ENCODE data around the gene NOP14. TPM values are rescaled to one million over a fixed set of nuclear protein-coding genes. Genes with fewer than 3 reads are reported as not detected.

The NOP14 gene
- total RNA-seq, 1 donor from 2014 or later = 31.5 TPM

- Mint-ChIP-seq H3K4me1 (ENCODE audit: low read depth) (peaks cover 12% of the 10 kb centered on the region), H3K4me3 (ENCODE audit: low read depth) (no peak overlapping the region), H3K27ac (peak overlapping the region; percentile 65), H3K9me3 (ENCODE audit: low read depth) (no peaks in the 10 kb centered on the region), H3K27me3 (no peaks in the 10 kb centered on the region), H3K36me3 (ENCODE audit: insufficient read depth) (peaks cover 40% of the 10 kb centered on the region)
- TF ChIP-seq, protein P1, sequence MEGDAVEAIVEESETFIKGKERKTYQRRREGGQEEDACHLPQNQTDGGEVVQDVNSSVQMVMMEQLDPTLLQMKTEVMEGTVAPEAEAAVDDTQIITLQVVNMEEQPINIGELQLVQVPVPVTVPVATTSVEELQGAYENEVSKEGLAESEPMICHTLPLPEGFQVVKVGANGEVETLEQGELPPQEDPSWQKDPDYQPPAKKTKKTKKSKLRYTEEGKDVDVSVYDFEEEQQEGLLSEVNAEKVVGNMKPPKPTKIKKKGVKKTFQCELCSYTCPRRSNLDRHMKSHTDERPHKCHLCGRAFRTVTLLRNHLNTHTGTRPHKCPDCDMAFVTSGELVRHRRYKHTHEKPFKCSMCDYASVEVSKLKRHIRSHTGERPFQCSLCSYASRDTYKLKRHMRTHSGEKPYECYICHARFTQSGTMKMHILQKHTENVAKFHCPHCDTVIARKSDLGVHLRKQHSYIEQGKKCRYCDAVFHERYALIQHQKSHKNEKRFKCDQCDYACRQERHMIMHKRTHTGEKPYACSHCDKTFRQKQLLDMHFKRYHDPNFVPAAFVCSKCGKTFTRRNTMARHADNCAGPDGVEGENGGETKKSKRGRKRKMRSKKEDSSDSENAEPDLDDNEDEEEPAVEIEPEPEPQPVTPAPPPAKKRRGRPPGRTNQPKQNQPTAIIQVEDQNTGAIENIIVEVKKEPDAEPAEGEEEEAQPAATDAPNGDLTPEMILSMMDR (IDR thresholded peaks at IDR 0.05; ENCODE audit: unreplicated experiment) = no peak
- no peak for DNase-seq (ENCODE audit: low spot score, unreplicated experiment)
Measured at GRCh38 chr4:2901186-2901585, 62.0 kb downstream of the NOP14 start.

DNA sequence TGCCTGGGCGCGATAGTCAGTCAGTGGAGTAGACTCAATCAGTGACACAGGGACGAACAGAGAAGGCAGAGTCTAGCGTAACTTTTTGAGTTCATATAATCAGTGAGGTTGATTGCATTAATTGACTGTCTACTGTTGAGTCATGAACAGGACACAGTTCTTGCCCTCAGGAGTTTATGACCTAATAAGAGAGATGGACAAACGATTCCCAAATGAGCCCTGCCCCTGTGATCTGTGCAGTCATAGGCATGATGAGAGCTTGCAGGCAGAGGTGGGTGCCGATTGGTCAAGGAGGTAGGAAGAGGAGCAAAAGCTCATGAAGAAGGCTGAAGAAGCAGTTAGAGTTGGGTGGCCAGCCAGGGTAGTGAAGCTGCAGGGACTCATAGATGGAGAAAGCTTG lies 62.5 kb downstream of the NOP14 start:
- Mint-ChIP-seq H3K36me3 (ENCODE audit: insufficient read depth) (peaks cover 41% of the 10 kb centered on the region), H3K4me1 (ENCODE audit: low read depth) (peaks cover 9% of the 10 kb centered on the region), H3K27ac (peak overlapping the region; percentile 15), H3K4me3 (ENCODE audit: low read depth) (no peak overlapping the region), H3K27me3 (no peaks in the 10 kb centered on the region), H3K9me3 (ENCODE audit: low read depth) (no peaks in the 10 kb centered on the region)
- DNase-seq (ENCODE audit: low spot score, unreplicated experiment) = no peak
- TF ChIP-seq, protein P1 (IDR thresholded peaks at IDR 0.05; ENCODE audit: unreplicated experiment) = no peak

- Mint-ChIP-seq H3K4me1 (ENCODE audit: low read depth) (peaks cover 5% of the 10 kb centered on the region), H3K4me3 (ENCODE audit: low read depth) (no peak overlapping the region), H3K36me3 (ENCODE audit: insufficient read depth) (peaks cover 32% of the 10 kb centered on the region), H3K27me3 (no peaks in the 10 kb centered on the region), H3K9me3 (ENCODE audit: low read depth) (no peaks in the 10 kb centered on the region), H3K27ac (no peak overlapping the region)
- no peak for DNase-seq (ENCODE audit: low spot score, unreplicated experiment)
- TF ChIP-seq, protein P1 (IDR thresholded peaks at IDR 0.05; ENCODE audit: unreplicated experiment) = no peak
Measured at GRCh38 chr4:2898001-2898400, 65.2 kb downstream of the NOP14 start.

DNA sequence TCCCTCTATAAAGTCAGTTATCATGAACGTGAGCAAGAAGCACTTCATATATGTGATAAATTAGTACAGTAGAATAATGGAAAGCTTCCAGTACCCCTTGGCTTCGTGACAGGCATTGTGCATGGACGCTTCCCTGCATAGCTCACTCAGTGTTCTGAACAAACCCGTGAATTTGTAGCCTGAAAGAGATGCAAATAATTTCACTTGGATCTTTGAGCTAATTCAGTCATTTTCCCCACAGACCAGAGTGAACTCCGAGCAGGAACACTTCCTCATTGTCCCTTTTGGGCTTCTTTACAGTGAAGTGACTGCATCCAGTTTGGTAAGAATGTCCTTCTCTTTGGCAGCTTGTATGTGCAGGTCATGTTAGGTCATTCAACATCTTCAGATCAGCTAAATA lies 69.4 kb downstream of the NOP14 start:
- TF ChIP-seq, protein P1 (IDR thresholded peaks at IDR 0.05; ENCODE audit: unreplicated experiment) = no peak
- H3K4me1 Mint-ChIP-seq (ENCODE audit: low read depth) = no peaks in the 10 kb centered on the region
- no peaks in the 10 kb centered on the region for H3K27me3 Mint-ChIP-seq
- no peak for DNase-seq (ENCODE audit: low spot score, unreplicated experiment)
- no peak overlapping the region for H3K4me3 Mint-ChIP-seq (ENCODE audit: low read depth)
- no peaks in the 10 kb centered on the region for H3K9me3 Mint-ChIP-seq (ENCODE audit: low read depth)
- no peak overlapping the region for H3K27ac Mint-ChIP-seq
- peaks cover 19% of the 10 kb centered on the region for H3K36me3 Mint-ChIP-seq (ENCODE audit: insufficient read depth)

DNA sequence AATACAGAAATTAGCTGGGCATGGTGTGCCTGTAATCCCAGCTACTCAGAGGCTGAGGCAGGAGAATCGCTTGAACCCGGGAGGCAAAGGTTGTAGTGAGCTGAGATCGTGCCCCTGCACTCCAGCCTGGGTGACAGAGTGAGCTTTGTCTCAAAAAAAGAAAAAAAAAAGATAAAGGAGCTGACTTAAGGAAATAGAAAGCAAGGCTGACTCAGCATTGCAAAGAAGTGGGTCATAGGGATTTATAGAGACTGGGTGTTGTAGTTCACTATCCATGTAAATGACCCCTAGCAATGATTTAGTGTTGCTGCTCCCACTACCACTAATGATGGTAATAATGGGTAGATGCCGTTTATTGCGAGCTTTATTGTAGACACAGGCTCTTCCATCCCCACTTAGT lies 71.9 kb downstream of the NOP14 start:
- Mint-ChIP-seq H3K36me3 (ENCODE audit: insufficient read depth) (peaks cover 14% of the 10 kb centered on the region), H3K4me1 (ENCODE audit: low read depth) (peaks cover 9% of the 10 kb centered on the region), H3K9me3 (ENCODE audit: low read depth) (no peaks in the 10 kb centered on the region), H3K27me3 (no peaks in the 10 kb centered on the region), H3K27ac (peak overlapping the region; percentile 7), H3K4me3 (ENCODE audit: low read depth) (no peak overlapping the region)
- DNase-seq (ENCODE audit: low spot score, unreplicated experiment) = no peak
- TF ChIP-seq, protein P1 (IDR thresholded peaks at IDR 0.05; ENCODE audit: unreplicated experiment) = no peak
